ENCODE measurements around the gene ESCO1.

DNA sequence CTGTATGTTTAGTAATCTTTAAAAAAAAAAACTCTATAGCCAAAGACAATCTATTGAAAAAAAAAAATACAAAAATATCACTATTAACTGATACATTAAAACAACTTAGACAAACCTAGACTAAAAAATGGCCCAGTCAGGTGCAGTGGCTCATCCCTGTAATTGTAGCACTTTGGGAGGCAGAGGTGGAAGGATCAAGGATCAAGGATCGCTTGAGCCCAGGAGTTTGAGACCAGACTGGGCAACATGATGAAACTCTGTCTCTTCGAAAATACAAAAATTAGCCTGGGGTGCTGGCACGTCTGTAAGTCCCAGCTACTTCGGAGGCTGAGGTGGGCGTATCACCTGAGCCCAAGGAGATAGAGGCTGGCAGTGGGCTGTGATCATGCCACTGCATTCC, 16.1 kb downstream of the ESCO1 start:
- TF ChIP-seq POLR2A (IDR thresholded peaks at IDR 0.05), result no peak
- TF ChIP-seq, protein P1, sequence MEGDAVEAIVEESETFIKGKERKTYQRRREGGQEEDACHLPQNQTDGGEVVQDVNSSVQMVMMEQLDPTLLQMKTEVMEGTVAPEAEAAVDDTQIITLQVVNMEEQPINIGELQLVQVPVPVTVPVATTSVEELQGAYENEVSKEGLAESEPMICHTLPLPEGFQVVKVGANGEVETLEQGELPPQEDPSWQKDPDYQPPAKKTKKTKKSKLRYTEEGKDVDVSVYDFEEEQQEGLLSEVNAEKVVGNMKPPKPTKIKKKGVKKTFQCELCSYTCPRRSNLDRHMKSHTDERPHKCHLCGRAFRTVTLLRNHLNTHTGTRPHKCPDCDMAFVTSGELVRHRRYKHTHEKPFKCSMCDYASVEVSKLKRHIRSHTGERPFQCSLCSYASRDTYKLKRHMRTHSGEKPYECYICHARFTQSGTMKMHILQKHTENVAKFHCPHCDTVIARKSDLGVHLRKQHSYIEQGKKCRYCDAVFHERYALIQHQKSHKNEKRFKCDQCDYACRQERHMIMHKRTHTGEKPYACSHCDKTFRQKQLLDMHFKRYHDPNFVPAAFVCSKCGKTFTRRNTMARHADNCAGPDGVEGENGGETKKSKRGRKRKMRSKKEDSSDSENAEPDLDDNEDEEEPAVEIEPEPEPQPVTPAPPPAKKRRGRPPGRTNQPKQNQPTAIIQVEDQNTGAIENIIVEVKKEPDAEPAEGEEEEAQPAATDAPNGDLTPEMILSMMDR (IDR thresholded peaks at IDR 0.05), result no peak

All from right lobe of liver (tissue), 4 donors.